CD14-positive monocyte (primary cell): ENCODE data around the gene ZNF837. TPM values are rescaled to one million over a fixed set of nuclear protein-coding genes. Genes with fewer than 3 reads are reported as not detected.
A peak's percentile ranks its signal among the peaks of the same experiment; 100 is the strongest.

Experiments
- DNase-seq, 3 donors: peaks; one replicate each; pipeline ENCODE4 v3.0.0-alpha.2; 2011 to 2022
- H2AFZ ChIP-seq: 2 replicates; pipeline ENCODE4 v1.6.0; 2012; ENCODE audit warnings: mild to moderate bottlenecking, low read depth, low read length, inconsistent platforms; ENCODE audit not compliant: insufficient read depth, poor library complexity, severe bottlenecking
- H3K27ac ChIP-seq, 2 donors: 1 replicate in 1 of 2; 2 replicates in 1 of 2; pipeline ENCODE4 v1.5.1; 2012 to 2013; ENCODE audit warnings: low read length in 2 of 2, control low read depth in 1 of 2, inconsistent platforms in 1 of 2, low read depth in 1 of 2, mild to moderate bottlenecking in 1 of 2
- H3K27me3 ChIP-seq, 2 donors: one replicate each; pipeline versions ENCODE4 v1.6.0 to v1.6.1; 2011 to 2013; ENCODE audit warnings: low read length in 2 of 2; ENCODE audit not compliant: control insufficient read depth in 2 of 2, insufficient read depth in 2 of 2
- H3K36me3 ChIP-seq, 2 donors: replicated peaks in 1 of 2; 1 replicate in 1 of 2; 2 replicates in 1 of 2; pipeline versions ENCODE4 v1.5.1 to v1.6.1; 2012 to 2013; ENCODE audit warnings: low read length in 2 of 2, control low read depth in 1 of 2, inconsistent platforms in 1 of 2, mild to moderate bottlenecking in 1 of 2; ENCODE audit not compliant: insufficient read depth in 2 of 2, control insufficient read depth in 1 of 2
- H3K4me1 ChIP-seq, 2 donors: 1 replicate in 1 of 2; 2 replicates in 1 of 2; pipeline versions ENCODE4 v1.5.1 to v1.6.1; 2012 to 2013; ENCODE audit warnings: low read length in 2 of 2, control low read depth in 1 of 2, inconsistent platforms in 1 of 2, mild to moderate bottlenecking in 1 of 2, moderate library complexity in 1 of 2; ENCODE audit not compliant: insufficient read depth in 2 of 2, control insufficient read depth in 1 of 2
- H3K4me2 ChIP-seq: replicated peaks from 2 replicates; pipeline ENCODE3; 2012; ENCODE audit warnings: low read length, moderate library complexity, mild to moderate bottlenecking; ENCODE audit not compliant: poor library complexity, severe bottlenecking; ENCODE audit errors: extremely low read depth
- H3K4me3 ChIP-seq, 3 experiments: fragments of 200-600 bp in 1 of 3; sonication (generic) in 1 of 3; replicated peaks in 1 of 3; 1 replicate in 2 of 3; 2 replicates in 1 of 3; pipeline ENCODE4 v1.5.1; 2011 to 2013; ENCODE audit warnings: low read length in 3 of 3, mild to moderate bottlenecking in 3 of 3, control low read depth in 2 of 3, low read depth in 2 of 3, inconsistent platforms in 1 of 3, moderate library complexity in 1 of 3
- H3K79me2 ChIP-seq: 2 replicates; pipeline ENCODE4 v1.6.0; 2012; ENCODE audit warnings: mild to moderate bottlenecking, control low read depth, inconsistent platforms, low read length, moderate library complexity; ENCODE audit not compliant: insufficient read depth
- H3K9ac ChIP-seq: 2 replicates; pipeline ENCODE4 v1.6.0; 2017; ENCODE audit warnings: low read length, mild to moderate bottlenecking; ENCODE audit not compliant: insufficient read depth, poor library complexity, severe bottlenecking
- H3K9me3 ChIP-seq, 2 donors: replicated peaks in 1 of 2; 1 replicate in 1 of 2; 2 replicates in 1 of 2; pipeline versions ENCODE4 v1.5.1 to v1.6.1; 2012 to 2013; ENCODE audit warnings: low read length in 2 of 2, control low read depth in 1 of 2; ENCODE audit not compliant: control insufficient read depth in 1 of 2, insufficient read depth in 1 of 2
- H4K20me1 ChIP-seq: 2 replicates; pipeline ENCODE4 v1.6.0; 2012; ENCODE audit warnings: mild to moderate bottlenecking, low read length, control low read depth, moderate library complexity; ENCODE audit not compliant: insufficient read depth
- H3K27ac Mint-ChIP-seq, 7 donors: one replicate each; pipeline ENCODE4 v1.8.0; 2020; ENCODE audit warnings: mild to moderate bottlenecking in 7 of 7, mixed read lengths in 7 of 7, moderate library complexity in 6 of 7, inconsistent platforms in 2 of 7
- H3K27me3 Mint-ChIP-seq, 3 donors: one replicate each; pipeline ENCODE4 v1.8.0; 2021 to 2022; ENCODE audit warnings: low read depth in 3 of 3, mild to moderate bottlenecking in 3 of 3, mixed read lengths in 3 of 3, moderate library complexity in 3 of 3, inconsistent platforms in 1 of 3
- H3K36me3 Mint-ChIP-seq, 2 donors: one replicate each; pipeline ENCODE4 v1.8.0; 2020; ENCODE audit warnings: mixed read lengths in 2 of 2, inconsistent platforms in 1 of 2, mild to moderate bottlenecking in 1 of 2
- H3K4me1 Mint-ChIP-seq: one replicate; pipeline ENCODE4 v1.8.0; 2020; ENCODE audit warnings: mild to moderate bottlenecking, mixed read lengths
- H3K4me3 Mint-ChIP-seq, 2 donors: one replicate each; pipeline ENCODE4 v1.8.0; 2020; ENCODE audit warnings: mild to moderate bottlenecking in 2 of 2, mixed read lengths in 2 of 2, moderate library complexity in 1 of 2
- H3K9me3 Mint-ChIP-seq, 7 donors: one replicate each; pipeline ENCODE4 v1.8.0; 2020 to 2022; ENCODE audit warnings: mixed read lengths in 7 of 7, mild to moderate bottlenecking in 6 of 7, moderate library complexity in 6 of 7, inconsistent platforms in 2 of 7
- WGBS: methylation state at CpG from one replicate; pipeline ENCODE4 v1.1.5; 2013; ENCODE audit warnings: missing lambda C conversion rate; ENCODE audit not compliant: insufficient coverage; 5-methylcytosine and 5-hydroxymethylcytosine counted together
- intact Hi-C, 2 donors: fragments of 100-400 bp; cut with micrococcal nuclease; formaldehyde crosslinking; loops; one replicate each; pipeline versions ENCODE4 v1.15.0 to v1.15.1; 2023
- polyA plus RNA-seq, 3 donors: library from polyadenylated mRNA; depleted of rRNA in 1 of 3; unstranded in 2 of 3; stranded (reverse) in 1 of 3; fragments of 300-500 nt in 2 of 3; fragments of >200 nt in 1 of 3; fragmentation: Illumina TruSeq in 2 of 3; gene quantifications; 1 replicate in 2 of 3; 2 replicates in 1 of 3; pipeline ENCODE4 v1.2.3, GENCODE V29; 2012 to 2021
- small RNA-seq: library from RNA; depleted of rRNA; stranded (forward); fragments of <200 nt; gene quantifications from one replicate; pipeline ENCODE3, GENCODE V24; 2012; ENCODE audit warnings: low read depth; ENCODE audit not compliant: insufficient read length
- TF ChIP-seq, protein P1 (sequence below): fragments of 200-600 bp; IDR thresholded peaks from one replicate; pipeline ENCODE4 v1.8.0; 2022; ENCODE audit warnings: antibody characterized with exemption, mild to moderate bottlenecking

Gene ZNF837
- polyA plus RNA-seq, 3 donors = 0.13 to 0.72 (median 0.33) TPM

- Histone ChIP-seq H3K4me1 (no peaks in the 10 kb centered on the region), H3K27ac (no peak overlapping the region), H3K79me2 (no peaks in the 10 kb centered on the region), H3K36me3 (peaks cover 0 to 19% of the 10 kb centered on the region in 2 donors), H4K20me1 (no peaks in the 10 kb centered on the region), H3K4me2 (no peak overlapping the region), H3K9ac (no peak overlapping the region), H3K9me3 (peaks cover 0 to 15% of the 10 kb centered on the region in 2 donors), H3K4me3 (no peak overlapping the region), H3K27me3 (no peaks in the 10 kb centered on the region), H2AFZ (no peak overlapping the region)
- intact Hi-C loops = no loop called here
- no peak for DNase-seq
- H3K4me1 Mint-ChIP-seq = no peaks in the 10 kb centered on the region
- H3K27ac Mint-ChIP-seq = peak overlapping the region in 1 of 7 donors; percentile 33
- peaks cover 0 to 5% (median 0%) of the 10 kb centered on the region in 3 donors for H3K27me3 Mint-ChIP-seq
- no peak overlapping the region for H3K4me3 Mint-ChIP-seq
- TF ChIP-seq, protein P1, sequence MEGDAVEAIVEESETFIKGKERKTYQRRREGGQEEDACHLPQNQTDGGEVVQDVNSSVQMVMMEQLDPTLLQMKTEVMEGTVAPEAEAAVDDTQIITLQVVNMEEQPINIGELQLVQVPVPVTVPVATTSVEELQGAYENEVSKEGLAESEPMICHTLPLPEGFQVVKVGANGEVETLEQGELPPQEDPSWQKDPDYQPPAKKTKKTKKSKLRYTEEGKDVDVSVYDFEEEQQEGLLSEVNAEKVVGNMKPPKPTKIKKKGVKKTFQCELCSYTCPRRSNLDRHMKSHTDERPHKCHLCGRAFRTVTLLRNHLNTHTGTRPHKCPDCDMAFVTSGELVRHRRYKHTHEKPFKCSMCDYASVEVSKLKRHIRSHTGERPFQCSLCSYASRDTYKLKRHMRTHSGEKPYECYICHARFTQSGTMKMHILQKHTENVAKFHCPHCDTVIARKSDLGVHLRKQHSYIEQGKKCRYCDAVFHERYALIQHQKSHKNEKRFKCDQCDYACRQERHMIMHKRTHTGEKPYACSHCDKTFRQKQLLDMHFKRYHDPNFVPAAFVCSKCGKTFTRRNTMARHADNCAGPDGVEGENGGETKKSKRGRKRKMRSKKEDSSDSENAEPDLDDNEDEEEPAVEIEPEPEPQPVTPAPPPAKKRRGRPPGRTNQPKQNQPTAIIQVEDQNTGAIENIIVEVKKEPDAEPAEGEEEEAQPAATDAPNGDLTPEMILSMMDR = no peak
- peaks cover 0 to 10% (median 6%) of the 10 kb centered on the region in 7 donors for H3K9me3 Mint-ChIP-seq
- over 99% methylated on average over 10 of the region's 10 CpGs for WGBS
- H3K36me3 Mint-ChIP-seq = peaks cover 19 to 23% of the 10 kb centered on the region in 2 donors
Measured at GRCh38 chr19:58319241-58319640, 61.6 kb downstream of the ZNF837 start.

DNA sequence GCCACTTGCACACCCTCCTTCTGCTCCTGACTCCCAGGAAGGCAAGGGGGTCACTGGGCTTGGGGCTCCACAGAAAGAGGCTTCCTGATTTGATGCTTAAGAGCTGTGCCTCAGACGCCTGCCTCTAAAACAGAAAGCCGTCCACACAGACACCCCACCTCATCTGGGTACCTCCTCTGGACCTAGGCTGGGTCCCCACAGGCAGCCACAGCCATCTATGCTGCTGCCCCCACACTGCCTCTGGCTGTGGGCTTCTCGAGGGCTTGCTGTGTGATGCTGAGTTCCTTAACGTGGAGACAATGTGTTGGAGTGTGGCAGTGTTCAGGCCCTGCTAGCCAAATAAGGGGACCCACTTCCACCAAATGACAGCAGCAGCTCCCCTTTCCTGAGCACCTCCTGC, 62.5 kb downstream of the ZNF837 start:
- Mint-ChIP-seq H3K36me3 (peaks cover 22 to 32% of the 10 kb centered on the region in 2 donors), H3K9me3 (peaks cover 3 to 14% (median 10%) of the 10 kb centered on the region in 7 donors)
- DNase-seq = no peak

More for the DNA sequence above, 62.5 kb downstream of the ZNF837 start:
- TF ChIP-seq, protein P1 = no peak
- intact Hi-C loops = no loop called here
- Histone ChIP-seq H4K20me1 (no peaks in the 10 kb centered on the region), H3K9ac (no peak overlapping the region), H3K79me2 (no peaks in the 10 kb centered on the region), H3K4me1 (no peaks in the 10 kb centered on the region), H3K27me3 (no peaks in the 10 kb centered on the region), H3K36me3 (peaks cover 3 to 28% of the 10 kb centered on the region in 2 donors), H3K4me2 (no peak overlapping the region), H3K27ac (no peak overlapping the region), H3K9me3 (peaks cover 5 to 18% of the 10 kb centered on the region in 2 donors), H3K4me3 (no peak overlapping the region), H2AFZ (no peak overlapping the region)
- H3K27ac Mint-ChIP-seq = peak overlapping the region in 1 of 7 donors; percentile 32
- WGBS = 100% methylated on average over 1 of the region's 4 CpGs
- H3K27me3 Mint-ChIP-seq = peaks cover 0 to 5% (median 0%) of the 10 kb centered on the region in 3 donors
- H3K4me1 Mint-ChIP-seq = no peaks in the 10 kb centered on the region
- H3K4me3 Mint-ChIP-seq = no peak overlapping the region

Small RNA genes within 50 kb of the gene (small RNA-seq; reads per million reads assigned to genes)
- gene MIR4754 (not detected), gene MIR6806 (not detected), gene RNA5SP473 (not detected)

Other genes with a start within 250 kb of the ZNF837 start
- gene ZNF329, start 230.2 kb downstream of the ZNF837 start, polyA plus RNA-seq = 1 to 10 TPM in 1 of 3 donors, under 1 TPM in 2; 0.56 to 1.2 (median 0.65) TPM
- 10 to 100 TPM in 1 of 3 donors, 1 to 10 TPM in 2; 5.8 to 10.1 (median 9.0) TPM for gene ZNF274, start 198.0 kb downstream of the ZNF837 start, polyA plus RNA-seq
- gene ZNF544, start 152.1 kb downstream of the ZNF837 start, polyA plus RNA-seq = 1 to 10 TPM; 1.5 to 7.9 (median 2.2) TPM
- gene ZNF8, start 102.1 kb downstream of the ZNF837 start, polyA plus RNA-seq = 1 to 10 TPM in 1 of 3 donors, under 1 TPM in 2; 0.05 to 2.4 (median 0.25) TPM
- 10 to 100 TPM; 34.6 to 61.5 (median 38.8) TPM for gene ERVK3-1, start 75.7 kb downstream of the ZNF837 start, polyA plus RNA-seq
- 1 to 10 TPM in 1 of 3 donors, under 1 TPM in 2; 0.58 to 1.2 (median 0.99) TPM for gene ZSCAN22, start 54.0 kb downstream of the ZNF837 start, polyA plus RNA-seq
- 10 to 100 TPM; 30.2 to 54.5 (median 35.3) TPM for gene A1BG, start 27.5 kb downstream of the ZNF837 start, polyA plus RNA-seq
- gene ZNF497, start 18.3 kb downstream of the ZNF837 start, polyA plus RNA-seq = under 1 TPM; 0.28 to 0.60 (median 0.41) TPM
- gene RPS5, start 6.2 kb upstream of the ZNF837 start, polyA plus RNA-seq = 1,000 to 10,000 TPM in 1 of 3 donors, 100 to 1,000 TPM in 2; 485 to 1,381 (median 580) TPM
- gene RNF225, start 14.6 kb upstream of the ZNF837 start, polyA plus RNA-seq = not detected
- gene ZNF584, start 27.6 kb upstream of the ZNF837 start, polyA plus RNA-seq = 1 to 10 TPM; 1.2 to 3.1 (median 1.7) TPM
- gene ZNF132, start 59.1 kb upstream of the ZNF837 start, polyA plus RNA-seq = under 1 TPM; 0.40 to 0.92 (median 0.75) TPM
- 1 to 10 TPM in 1 of 3 donors, under 1 TPM in 2; 0.46 to 3.1 (median 0.82) TPM for gene ZNF324B, start 70.6 kb upstream of the ZNF837 start, polyA plus RNA-seq
- gene ZNF324, start 86.0 kb upstream of the ZNF837 start, polyA plus RNA-seq = 1 to 10 TPM; 4.1 to 5.7 (median 5.3) TPM
- 1 to 10 TPM; 2.0 to 6.2 (median 2.2) TPM for gene ZNF446, start 95.3 kb upstream of the ZNF837 start, polyA plus RNA-seq
- gene SLC27A5, start 131.0 kb upstream of the ZNF837 start, polyA plus RNA-seq = 1 to 10 TPM; 1.5 to 2.9 (median 2.8) TPM
- gene ZBTB45, start 138.8 kb upstream of the ZNF837 start, polyA plus RNA-seq = 1 to 10 TPM; 2.2 to 5.3 (median 2.6) TPM
- gene TRIM28, start 163.0 kb upstream of the ZNF837 start, polyA plus RNA-seq = 100 to 1,000 TPM in 1 of 3 donors, 10 to 100 TPM in 2; 16.2 to 234 (median 35.0) TPM
- 100 to 1,000 TPM; 228 to 323 (median 290) TPM for gene CHMP2A, start 174.1 kb upstream of the ZNF837 start, polyA plus RNA-seq
- gene UBE2M, start 177.6 kb upstream of the ZNF837 start, polyA plus RNA-seq = 10 to 100 TPM in 2 of 3 donors, 1 to 10 TPM in 1; 7.8 to 84.6 (median 14.3) TPM
- 10 to 100 TPM in 1 of 3 donors, 1 to 10 TPM in 2; 1.6 to 55.6 (median 1.7) TPM for gene MZF1, start 192.3 kb upstream of the ZNF837 start, polyA plus RNA-seq